BLaER1 (cell line): ENCODE results near the gene RPL3.
"Not testable (repeated sequence)": the region's sequence is repeated elsewhere in the genome, so short reads cannot be mapped to it uniquely, and the experiment has no call there.

Experiments used
- H3K27ac ChIP-seq: shearing (Covaris generic); formaldehyde crosslinking; 2 replicates; pipeline ENCODE4 v1.8.1; 2022
- H3K27me3 ChIP-seq: shearing (Covaris generic); formaldehyde crosslinking; 2 replicates; pipeline ENCODE4 v1.8.1; 2022
- H3K36me3 ChIP-seq: shearing (Covaris generic); formaldehyde crosslinking; 2 replicates; pipeline ENCODE4 v1.8.1; 2022
- H3K4me1 ChIP-seq: shearing (Covaris generic); formaldehyde crosslinking; 2 replicates; pipeline ENCODE4 v1.8.1; 2022
- H3K4me2 ChIP-seq: shearing (Covaris generic); formaldehyde crosslinking; 2 replicates; pipeline ENCODE4 v1.8.1; 2022
- H3K4me3 ChIP-seq: shearing (Covaris generic); formaldehyde crosslinking; 2 replicates; pipeline ENCODE4 v1.8.1; 2022
- H3K9ac ChIP-seq: shearing (Covaris generic); formaldehyde crosslinking; 2 replicates; pipeline ENCODE4 v1.8.1; 2022
- H3K9me3 ChIP-seq: shearing (Covaris generic); formaldehyde crosslinking; 2 replicates; pipeline ENCODE4 v1.8.1; 2022
- H4K20me1 ChIP-seq: shearing (Covaris generic); formaldehyde crosslinking; 2 replicates; pipeline ENCODE4 v1.8.1; 2022
- Cebpa-rat ChIP-seq: shearing (Covaris generic); IDR thresholded peaks from 2 replicates; pipeline ENCODE4 v1.8.1; 2022

RPL3 gene

DNA sequence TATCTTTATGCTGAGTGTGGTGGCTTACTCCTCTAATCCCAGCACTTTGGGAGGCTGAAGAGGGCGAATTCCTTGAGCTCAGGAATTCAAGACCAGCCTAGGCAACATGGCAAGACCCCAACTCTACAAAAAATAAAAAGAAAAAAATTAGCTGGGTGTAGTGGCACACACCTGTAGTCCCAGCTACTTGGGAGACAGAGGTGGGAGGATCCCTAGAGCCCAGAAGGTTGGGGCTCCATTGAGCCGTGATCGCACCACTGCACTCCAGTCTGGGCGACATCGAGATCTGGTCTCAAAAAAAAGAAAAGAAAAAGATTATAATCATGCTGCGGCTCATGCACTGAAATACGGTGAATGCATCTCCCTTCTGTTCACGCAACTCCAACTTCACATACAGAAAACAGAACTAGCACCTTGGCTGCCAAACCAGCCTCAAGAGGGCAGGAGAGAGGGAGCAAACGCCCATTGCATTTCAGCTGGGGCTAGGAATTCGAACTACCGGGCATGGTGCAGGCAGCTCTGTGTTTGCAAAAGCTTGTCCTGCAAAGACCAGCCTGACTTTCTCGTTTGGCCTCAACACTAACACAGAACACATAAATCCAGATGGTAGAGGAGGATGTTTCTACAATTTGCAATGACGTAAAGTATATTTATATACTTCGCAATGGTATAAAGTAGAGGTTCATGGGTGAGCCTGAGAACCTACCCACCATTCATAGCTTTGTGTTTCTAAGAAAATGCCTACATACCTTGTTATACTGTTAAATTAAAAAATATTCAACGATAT lies 24.0 kb upstream of the RPL3 start:
- Histone ChIP-seq H3K27me3 (no peaks in the 10 kb centered on the region), H3K9me3 (no peaks in the 10 kb centered on the region), H3K27ac (no peak overlapping the region), H3K4me1 (peaks cover 21% of the 10 kb centered on the region), H4K20me1 (no peaks in the 10 kb centered on the region), H3K36me3 (no peaks in the 10 kb centered on the region), H3K4me2 (no peak overlapping the region; the same call in 1 of the 2 replicates), H3K9ac (no peak overlapping the region), H3K4me3 (no peak overlapping the region)
- TF ChIP-seq Cebpa-rat, result no peak

DNA sequence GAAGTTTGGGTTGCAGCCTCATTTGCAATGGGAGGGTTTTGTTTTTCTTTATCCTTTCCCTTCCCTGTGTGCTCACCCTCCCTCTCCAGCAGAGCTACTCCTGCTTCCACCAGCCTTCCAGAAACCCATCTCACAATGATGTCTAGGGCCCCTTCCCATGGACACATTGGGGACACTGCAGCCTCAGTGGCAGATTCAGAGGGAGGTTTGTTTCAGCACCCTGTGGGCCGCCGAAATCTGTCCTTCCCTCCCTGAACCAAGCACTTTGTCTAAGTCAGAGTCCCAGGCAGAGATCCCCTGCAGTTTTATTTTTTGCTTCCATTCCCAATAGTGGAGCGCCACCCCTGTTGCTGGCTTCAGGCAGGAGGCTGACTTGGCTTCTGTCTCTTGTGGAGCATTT lies 21.8 kb upstream of the RPL3 start:
- Histone ChIP-seq H3K9me3 (no peaks in the 10 kb centered on the region), H3K4me2 (no peak overlapping the region), H3K4me3 (no peak overlapping the region), H3K9ac (no peak overlapping the region), H3K36me3 (no peaks in the 10 kb centered on the region), H4K20me1 (no peaks in the 10 kb centered on the region), H3K4me1 (peaks cover 6% of the 10 kb centered on the region; the same call in 1 of the 2 replicates), H3K27me3 (no peaks in the 10 kb centered on the region), H3K27ac (no peak overlapping the region)
- no peak for TF ChIP-seq Cebpa-rat

DNA sequence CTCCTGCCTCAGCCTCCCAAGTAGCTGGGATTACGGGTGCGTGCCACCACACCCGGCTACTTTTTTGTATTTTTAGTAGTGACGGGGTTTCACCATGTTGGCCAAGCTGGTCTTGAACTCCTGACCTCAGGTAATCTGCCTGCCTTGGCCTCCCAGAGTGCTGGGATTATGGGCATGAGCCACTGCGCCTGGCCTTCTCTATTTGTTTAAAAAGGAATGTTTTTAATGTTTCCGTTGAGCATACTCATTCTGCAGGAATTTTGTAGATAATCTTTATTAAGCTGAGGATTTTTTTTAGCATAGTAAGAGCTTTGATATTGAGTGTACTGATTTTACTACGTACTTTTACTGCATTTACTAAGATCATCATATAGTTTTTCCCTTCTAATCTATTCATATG lies 20.4 kb upstream of the RPL3 start:
- not testable (repeated sequence) for H3K4me1 ChIP-seq, H3K4me2 ChIP-seq, H3K9me3 ChIP-seq, H3K27ac ChIP-seq, H3K9ac ChIP-seq, H4K20me1 ChIP-seq, H3K4me3 ChIP-seq, H3K27me3 ChIP-seq, H3K36me3 ChIP-seq

DNA sequence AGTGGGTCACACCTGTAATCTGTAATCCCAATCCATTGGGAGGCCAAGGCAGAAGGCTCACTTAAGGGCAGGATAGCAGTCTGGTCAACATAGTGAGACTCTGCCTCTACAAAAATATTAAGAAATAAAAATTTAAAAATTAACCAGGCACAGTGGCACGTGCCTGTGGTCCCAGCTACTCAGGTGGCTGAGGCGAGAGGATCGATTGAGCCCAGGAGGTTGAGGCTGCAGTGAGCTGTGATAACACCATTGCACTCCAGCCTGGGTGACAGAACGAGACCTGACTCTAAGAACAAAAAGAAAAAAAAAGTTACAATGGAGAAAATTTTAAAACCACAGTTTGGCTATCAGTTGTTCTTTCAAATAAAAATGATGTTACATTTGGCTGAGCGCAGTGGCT lies 17.0 kb upstream of the RPL3 start:
- Histone ChIP-seq H3K9me3 (no peaks in the 10 kb centered on the region), H3K4me3 (no peak overlapping the region), H3K36me3 (no peaks in the 10 kb centered on the region), H3K27ac (no peak overlapping the region), H3K4me2 (no peak overlapping the region), H3K27me3 (no peaks in the 10 kb centered on the region), H3K4me1 (no peaks in the 10 kb centered on the region), H4K20me1 (no peaks in the 10 kb centered on the region), H3K9ac (no peak overlapping the region)
- no peak for TF ChIP-seq Cebpa-rat

DNA sequence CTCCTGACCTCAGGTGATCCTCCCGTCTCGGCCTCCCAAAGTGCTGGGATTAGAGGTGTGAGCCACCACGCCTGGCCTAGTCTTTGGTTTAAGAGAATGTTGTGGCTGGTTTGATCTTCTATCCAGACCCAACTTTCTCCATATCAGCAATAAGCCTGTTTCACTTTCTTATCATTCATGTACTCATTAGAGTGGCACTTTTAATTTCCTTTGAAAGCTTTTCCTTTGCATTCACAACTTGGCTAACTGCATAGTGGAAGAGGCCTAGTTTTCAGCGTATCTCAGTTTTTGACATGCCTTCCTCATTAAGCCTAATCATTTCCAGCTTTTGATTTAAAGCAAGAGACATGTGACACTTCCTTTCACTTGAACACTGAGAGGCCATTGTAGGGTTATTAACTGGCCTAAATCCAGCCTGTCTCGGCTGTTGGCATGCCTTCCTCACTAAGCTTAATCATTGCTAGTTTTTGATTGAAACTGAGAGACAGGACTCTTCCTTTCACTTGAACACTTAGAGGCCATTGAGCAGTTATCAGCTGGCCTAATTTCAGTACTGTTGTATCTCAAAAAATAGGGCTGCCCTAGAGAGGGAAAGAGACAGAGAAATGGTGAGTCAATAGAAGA lies 13.1 kb upstream of the RPL3 start:
- H3K4me2 ChIP-seq, result no peak overlapping the region
- H3K27ac ChIP-seq, result no peak overlapping the region
- no peak for TF ChIP-seq Cebpa-rat
- H3K4me1 ChIP-seq, result no peaks in the 10 kb centered on the region
- no peaks in the 10 kb centered on the region for H3K27me3 ChIP-seq
- H3K4me3 ChIP-seq, result no peak overlapping the region
- no peaks in the 10 kb centered on the region for H4K20me1 ChIP-seq
- H3K9ac ChIP-seq, result no peak overlapping the region
- H3K36me3 ChIP-seq, result no peaks in the 10 kb centered on the region
- H3K9me3 ChIP-seq, result no peaks in the 10 kb centered on the region

DNA sequence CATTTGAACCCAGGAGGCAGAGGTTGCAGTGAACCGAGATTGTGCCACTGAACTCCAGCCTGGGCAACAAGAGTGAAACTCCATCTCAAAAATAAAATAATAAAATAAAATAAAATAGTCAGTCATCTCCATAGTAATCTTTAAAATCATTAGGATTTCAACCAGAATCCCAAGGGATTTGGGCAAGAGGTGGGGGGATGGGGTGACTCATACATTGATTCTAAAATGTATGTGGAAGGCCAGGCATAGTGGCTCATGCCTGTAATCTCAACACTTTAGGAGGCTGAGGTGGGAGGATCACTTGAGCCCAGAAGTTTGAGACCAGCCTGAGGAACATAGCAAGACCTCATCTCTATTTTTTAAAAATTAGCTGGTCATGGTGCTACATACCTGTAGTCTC lies 11.1 kb upstream of the RPL3 start:
- not testable (repeated sequence) for H3K4me1 ChIP-seq, H3K27me3 ChIP-seq, H3K4me2 ChIP-seq, H4K20me1 ChIP-seq, H3K36me3 ChIP-seq, H3K27ac ChIP-seq, H3K9ac ChIP-seq, H3K4me3 ChIP-seq, H3K9me3 ChIP-seq

DNA sequence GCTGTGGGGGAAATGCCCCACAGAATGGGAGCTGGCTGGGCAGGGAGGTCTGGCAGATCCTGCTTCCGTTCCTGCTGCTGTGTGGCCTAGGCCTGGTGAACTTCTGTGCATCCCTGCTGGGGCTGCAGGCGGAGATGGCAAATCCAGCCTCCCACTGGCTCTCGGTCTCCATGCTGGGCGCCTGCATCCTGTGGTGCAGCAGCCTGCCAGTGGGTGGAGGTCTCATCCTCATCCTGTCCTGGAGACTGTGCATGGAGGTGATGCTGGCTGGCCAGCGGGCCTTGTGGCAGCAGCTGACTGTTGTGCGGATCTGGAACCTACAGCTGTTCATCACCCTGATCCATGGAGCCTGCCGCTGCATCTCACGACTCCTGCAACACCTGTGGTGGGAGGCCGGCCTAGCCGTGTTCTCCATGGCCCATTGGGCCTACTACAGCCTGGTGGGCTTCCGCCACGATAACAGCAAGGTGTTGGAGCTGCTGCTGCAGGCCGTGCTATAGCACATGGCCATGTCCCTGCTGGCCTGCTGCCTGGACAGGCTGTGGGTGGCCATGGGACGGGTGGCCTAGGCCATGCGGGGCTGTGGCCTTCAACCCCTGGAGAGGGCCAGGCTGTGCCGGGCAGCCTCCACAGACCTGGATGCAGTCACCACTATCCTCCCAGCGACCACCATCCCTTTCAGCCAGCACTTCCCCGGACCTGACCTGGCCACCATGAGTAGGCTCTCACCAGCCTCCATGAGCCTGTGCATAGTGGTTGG lies 8.8 kb upstream of the RPL3 start:
- no peak overlapping the region for H3K4me3 ChIP-seq
- H3K4me2 ChIP-seq, result no peak overlapping the region
- no peaks in the 10 kb centered on the region for H3K9me3 ChIP-seq
- no peaks in the 10 kb centered on the region for H3K36me3 ChIP-seq
- no peaks in the 10 kb centered on the region for H4K20me1 ChIP-seq
- H3K27me3 ChIP-seq, result no peaks in the 10 kb centered on the region
- no peak overlapping the region for H3K27ac ChIP-seq
- H3K9ac ChIP-seq, result no peak overlapping the region
- no peaks in the 10 kb centered on the region for H3K4me1 ChIP-seq
- TF ChIP-seq Cebpa-rat, result no peak

DNA sequence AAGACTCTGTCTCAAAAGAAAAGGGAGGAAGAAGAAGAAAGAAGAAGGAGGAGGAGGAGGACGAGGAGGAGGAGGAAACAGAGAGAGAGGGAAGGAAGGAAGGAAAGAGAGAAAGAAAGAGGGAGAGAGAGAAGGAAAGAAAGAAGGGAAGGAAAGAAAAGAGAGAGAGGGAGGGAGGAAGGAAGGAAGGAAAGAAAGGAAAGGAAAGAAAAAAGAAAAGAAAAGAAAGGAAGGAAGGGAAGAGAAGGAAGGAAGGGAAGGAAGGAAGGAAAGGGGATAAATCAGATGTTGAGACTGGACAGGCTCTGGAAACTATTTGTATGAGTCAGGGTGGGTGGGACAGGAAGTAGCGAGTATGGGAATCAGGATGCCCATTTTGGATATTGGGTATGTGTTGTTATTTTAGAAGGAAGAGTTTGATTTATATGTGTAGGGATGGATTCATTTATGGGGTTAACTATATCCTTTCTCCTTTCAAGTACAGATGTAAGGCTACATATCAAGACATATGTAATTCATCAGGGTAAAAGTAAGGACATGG lies 6.0 kb upstream of the RPL3 start:
- no peak overlapping the region for H3K4me2 ChIP-seq
- H3K4me3 ChIP-seq, result no peak overlapping the region
- no peaks in the 10 kb centered on the region for H3K36me3 ChIP-seq

DNA sequence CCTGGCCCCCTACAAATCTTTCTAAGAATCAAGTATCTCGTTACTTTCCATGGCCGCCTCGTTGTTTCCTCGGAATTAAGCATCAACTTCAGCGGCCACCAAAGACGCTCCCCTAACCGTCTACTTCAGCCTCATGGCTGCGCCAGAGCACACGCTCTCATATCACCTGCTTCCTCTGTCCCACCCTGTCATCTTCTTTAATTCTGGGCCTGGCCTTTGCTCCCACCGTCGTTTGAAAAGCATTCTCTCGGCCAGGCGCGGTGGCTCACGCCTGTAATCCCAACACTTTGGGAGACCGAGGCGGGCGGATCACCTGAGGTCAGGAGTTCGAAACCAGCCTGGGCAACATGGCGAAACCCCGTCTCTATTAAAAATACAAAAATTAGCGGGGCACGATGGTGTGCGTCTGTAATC lies 1.2 kb upstream of the RPL3 start:
- H3K4me1 ChIP-seq, result peaks cover 34% of the 10 kb centered on the region
- peaks cover 30% of the 10 kb centered on the region for H3K36me3 ChIP-seq
- H3K9ac ChIP-seq, result peak overlapping the region; percentile 98; the same call in 1 of the 2 replicates
- H3K4me2 ChIP-seq, result peak overlapping the region; percentile 70
- H3K27ac ChIP-seq, result peak overlapping the region; percentile 97
- H3K9me3 ChIP-seq, H3K27me3 ChIP-seq: not testable (repeated sequence)
- H3K4me3 ChIP-seq, result peak overlapping the region; percentile 87
- peaks cover 36% of the 10 kb centered on the region for H4K20me1 ChIP-seq

More for the DNA sequence above, 6.0 kb upstream of the RPL3 start:
- no peak for TF ChIP-seq Cebpa-rat
- H3K27me3 ChIP-seq, result no peaks in the 10 kb centered on the region
- no peak overlapping the region for H3K9ac ChIP-seq
- no peak overlapping the region for H3K27ac ChIP-seq
- H4K20me1 ChIP-seq, result no peaks in the 10 kb centered on the region
- peaks cover 4% of the 10 kb centered on the region for H3K4me1 ChIP-seq
- H3K9me3 ChIP-seq, result no peaks in the 10 kb centered on the region
